GM12892 (cell line): ENCODE data around the gene ASB5.

ENCODE experiments used
- POLR2A ChIP-seq: IDR thresholded peaks from 2 replicates; pipeline ENCODE4 v1.6.1; 2011; ENCODE audit warnings: low read depth, low read length, control low read depth
- POLR2AphosphoS5 ChIP-seq: IDR thresholded peaks from 2 replicates; pipeline ENCODE4 v1.6.1; 2011; ENCODE audit warnings: low read depth, low read length, control low read depth
- TAF1 ChIP-seq: IDR thresholded peaks from 2 replicates; pipeline ENCODE4 v1.6.1; 2011; ENCODE audit warnings: low read depth, mild to moderate bottlenecking, control low read depth, low read length, borderline replicate concordance

- TF ChIP-seq POLR2A (no peak), TAF1 (no peak), POLR2AphosphoS5 (no peak)
Measured at GRCh38 chr4:176188654-176189053, 80.4 kb downstream of the ASB5 start.
